ENCODE data around the gene KCNC4. TPM values are rescaled to one million over a fixed set of nuclear protein-coding genes. Genes with fewer than 3 reads are reported as not detected.

Gene KCNC4
- total RNA-seq, 2 donors from 2014 or later, result 8.6 to 27.1 TPM

- DNase-seq (ENCODE audit: low spot score in 2 of 2) (no peak), ATAC-seq (no peak)
- Mint-ChIP-seq H3K9me3 (no peaks in the 10 kb centered on the region), H3K27ac (no peak overlapping the region), H3K36me3 (no peaks in the 10 kb centered on the region)
Measured at GRCh38 chr1:110184446-110184845, 25.7 kb upstream of the KCNC4 start.

DNA sequence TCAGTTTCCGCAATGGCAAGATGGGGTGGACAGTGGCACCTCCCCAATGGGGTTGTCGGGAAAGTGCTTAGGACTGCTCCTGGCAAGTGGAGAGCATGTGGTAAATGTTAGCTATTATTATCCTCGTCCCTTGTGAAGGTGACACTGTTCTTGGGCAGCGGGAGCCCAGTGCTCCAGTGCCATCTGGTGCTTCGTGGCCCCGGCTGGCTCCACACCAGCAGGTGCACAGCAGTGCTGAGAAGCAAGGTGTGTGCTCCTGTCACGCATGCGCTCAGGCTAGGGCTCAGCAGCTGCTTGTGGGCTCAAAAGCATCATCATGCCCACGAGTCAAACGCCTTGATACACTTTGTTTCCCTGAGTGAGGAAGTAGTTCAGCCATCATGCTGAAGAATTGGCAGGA, 24.9 kb upstream of the KCNC4 start:
- no peak overlapping the region for H3K27ac Mint-ChIP-seq
- DNase-seq (ENCODE audit: low spot score in 2 of 2) (no peak), ATAC-seq (no peak)
- H3K36me3 Mint-ChIP-seq, result no peaks in the 10 kb centered on the region
- no peaks in the 10 kb centered on the region for H3K9me3 Mint-ChIP-seq

DNA sequence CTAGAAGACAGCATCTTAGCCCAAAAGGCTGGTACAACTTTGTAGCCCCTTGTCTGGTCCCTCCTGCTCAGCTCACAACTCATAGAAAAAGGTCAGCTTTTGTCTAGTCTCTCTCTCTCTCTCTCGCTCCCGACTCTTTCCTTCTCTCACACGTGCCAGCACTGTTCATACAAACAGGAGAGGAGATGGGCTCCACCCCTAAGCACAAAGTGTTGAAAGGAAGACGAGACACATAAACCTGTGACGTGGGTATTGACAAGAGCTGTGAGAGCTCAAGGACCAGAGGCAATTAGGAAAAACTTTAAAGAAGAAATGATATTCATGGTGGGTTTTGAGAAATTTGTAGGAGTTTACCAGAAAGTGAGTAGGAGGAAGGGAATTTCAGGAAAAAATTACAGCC, 23.6 kb upstream of the KCNC4 start:
- DNase-seq (ENCODE audit: low spot score in 2 of 2), result no peak
- Mint-ChIP-seq H3K27ac (no peak overlapping the region), H3K36me3 (no peaks in the 10 kb centered on the region), H3K9me3 (no peaks in the 10 kb centered on the region)
- no peak for ATAC-seq

GRCh38 chr1:110187139-110187890, 22.8 kb upstream of the KCNC4 start:
- H3K27ac Mint-ChIP-seq, result no peak overlapping the region
- H3K9me3 Mint-ChIP-seq, result no peaks in the 10 kb centered on the region
- no peak for DNase-seq (ENCODE audit: low spot score in 2 of 2)
- H3K36me3 Mint-ChIP-seq, result no peaks in the 10 kb centered on the region
- no peak for ATAC-seq

DNA sequence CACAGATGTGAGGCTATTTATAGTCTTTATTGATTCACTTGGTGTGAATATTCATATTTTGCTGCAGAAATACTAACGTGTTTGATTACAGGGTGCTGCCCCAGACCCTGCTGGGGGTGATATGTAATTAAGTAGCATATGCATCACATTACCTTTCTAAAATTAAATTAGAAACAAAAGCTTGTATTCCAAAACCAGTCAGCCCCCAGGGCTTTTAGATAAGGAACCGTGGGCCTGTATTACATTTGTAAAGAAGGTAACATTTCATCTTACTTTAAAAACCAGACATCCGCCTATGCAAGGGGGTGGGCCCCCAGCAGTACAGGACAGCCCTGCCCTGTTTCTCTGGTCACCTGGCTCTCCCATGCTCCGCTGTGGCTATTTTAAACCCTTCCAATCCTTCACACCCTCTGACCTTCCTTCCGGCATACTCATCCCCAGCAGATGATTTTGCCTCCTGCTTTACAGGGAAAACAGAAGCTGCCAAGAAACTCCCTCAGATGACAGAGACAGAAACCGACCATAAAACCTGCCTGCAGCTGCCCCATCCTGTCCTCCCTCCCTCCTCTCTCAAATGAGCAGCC, 22.0 kb upstream of the KCNC4 start:
- Mint-ChIP-seq H3K9me3 (no peaks in the 10 kb centered on the region), H3K27ac (no peak overlapping the region), H3K36me3 (no peaks in the 10 kb centered on the region)
- no peak for DNase-seq (ENCODE audit: low spot score in 2 of 2)
- ATAC-seq, result no peak

DNA sequence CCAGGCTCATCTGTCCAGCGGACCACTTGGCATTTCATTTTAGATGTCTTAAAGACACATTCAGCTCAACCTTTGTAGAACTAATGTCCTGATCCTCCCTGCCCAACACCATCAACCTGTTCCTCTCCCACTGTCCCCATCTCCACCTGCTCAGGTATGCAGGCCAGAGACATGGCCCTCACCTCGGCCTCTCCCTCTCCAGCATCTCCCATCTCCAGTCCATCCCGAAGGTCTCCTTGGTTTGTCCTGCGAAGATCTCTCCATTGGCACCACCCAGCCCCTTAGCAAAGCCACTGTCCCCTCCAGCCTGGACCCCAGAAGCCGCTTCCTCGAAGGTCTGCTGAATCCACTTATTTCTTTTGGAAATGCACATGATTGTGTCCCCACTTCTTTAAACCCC, 20.9 kb upstream of the KCNC4 start:
- ATAC-seq, result no peak
- Mint-ChIP-seq H3K27ac (no peak overlapping the region), H3K36me3 (no peaks in the 10 kb centered on the region)

DNA sequence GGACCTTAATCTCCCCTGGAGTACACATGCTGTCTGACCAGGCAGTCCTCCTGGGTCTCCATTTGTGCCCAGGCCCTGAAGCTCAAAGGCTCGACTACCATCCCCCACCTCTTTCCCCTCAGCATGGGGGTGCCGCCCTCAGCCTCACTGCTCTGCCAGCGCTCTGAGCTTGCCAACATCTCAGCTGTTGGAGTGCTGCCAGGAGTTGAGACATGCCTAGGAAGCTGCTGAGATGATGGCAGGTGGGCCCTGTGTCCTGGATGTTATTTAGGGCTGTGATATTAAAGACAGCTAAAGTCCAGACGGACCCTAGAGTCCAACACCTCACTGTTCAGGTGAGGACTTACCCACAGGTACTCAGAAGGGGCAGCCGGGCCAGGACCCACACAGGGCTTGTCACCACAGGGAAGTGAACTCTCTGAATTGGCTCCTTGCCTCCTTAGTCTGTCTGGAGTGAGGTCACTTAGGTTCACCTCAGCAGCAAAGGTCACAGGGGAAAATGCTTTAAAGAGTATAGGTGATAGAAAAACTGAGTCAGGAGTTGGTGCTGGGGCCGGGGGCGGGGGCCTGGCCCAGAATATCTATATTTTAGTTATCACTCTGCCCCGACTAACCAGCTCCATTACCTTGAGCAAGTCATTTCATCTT, 19.7 kb upstream of the KCNC4 start:
- ATAC-seq (peak; percentile 75 to 88), DNase-seq (ENCODE audit: low spot score in 2 of 2) (no peak)
- Mint-ChIP-seq H3K27ac (no peak overlapping the region), H3K36me3 (no peaks in the 10 kb centered on the region), H3K9me3 (no peaks in the 10 kb centered on the region)

More for the DNA sequence above, 20.9 kb upstream of the KCNC4 start:
- DNase-seq (ENCODE audit: low spot score in 2 of 2), result no peak
- no peaks in the 10 kb centered on the region for H3K9me3 Mint-ChIP-seq

DNA sequence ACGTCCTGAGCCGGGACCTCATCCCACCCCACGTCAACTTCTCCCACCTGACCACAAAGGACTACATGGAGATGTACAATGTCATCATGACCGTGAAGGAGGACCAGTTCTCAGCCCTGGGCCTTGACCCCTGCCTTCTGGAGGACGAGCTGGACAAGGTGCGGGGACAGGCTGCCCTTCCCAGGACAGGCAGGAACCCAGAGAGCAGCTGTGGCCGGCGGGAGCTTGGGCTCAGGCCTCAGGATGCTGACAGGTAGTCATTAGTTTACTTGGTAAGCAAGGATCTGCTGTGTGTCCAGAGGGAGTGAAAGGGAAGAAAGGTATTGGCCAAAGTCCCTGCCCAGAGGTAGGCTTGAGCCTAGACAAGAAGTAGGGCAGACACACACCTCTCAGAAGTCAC, 17.6 kb upstream of the KCNC4 start:
- ATAC-seq (no peak), DNase-seq (ENCODE audit: low spot score in 2 of 2) (no peak)
- Mint-ChIP-seq H3K9me3 (no peaks in the 10 kb centered on the region), H3K36me3 (no peaks in the 10 kb centered on the region), H3K27ac (no peak overlapping the region)

GRCh38 chr1:110195196-110195595, 14.9 kb upstream of the KCNC4 start:
- H3K27ac Mint-ChIP-seq, result no peak overlapping the region
- no peaks in the 10 kb centered on the region for H3K9me3 Mint-ChIP-seq
- ATAC-seq (no peak), DNase-seq (ENCODE audit: low spot score in 2 of 2) (no peak)
- no peaks in the 10 kb centered on the region for H3K36me3 Mint-ChIP-seq

DNA sequence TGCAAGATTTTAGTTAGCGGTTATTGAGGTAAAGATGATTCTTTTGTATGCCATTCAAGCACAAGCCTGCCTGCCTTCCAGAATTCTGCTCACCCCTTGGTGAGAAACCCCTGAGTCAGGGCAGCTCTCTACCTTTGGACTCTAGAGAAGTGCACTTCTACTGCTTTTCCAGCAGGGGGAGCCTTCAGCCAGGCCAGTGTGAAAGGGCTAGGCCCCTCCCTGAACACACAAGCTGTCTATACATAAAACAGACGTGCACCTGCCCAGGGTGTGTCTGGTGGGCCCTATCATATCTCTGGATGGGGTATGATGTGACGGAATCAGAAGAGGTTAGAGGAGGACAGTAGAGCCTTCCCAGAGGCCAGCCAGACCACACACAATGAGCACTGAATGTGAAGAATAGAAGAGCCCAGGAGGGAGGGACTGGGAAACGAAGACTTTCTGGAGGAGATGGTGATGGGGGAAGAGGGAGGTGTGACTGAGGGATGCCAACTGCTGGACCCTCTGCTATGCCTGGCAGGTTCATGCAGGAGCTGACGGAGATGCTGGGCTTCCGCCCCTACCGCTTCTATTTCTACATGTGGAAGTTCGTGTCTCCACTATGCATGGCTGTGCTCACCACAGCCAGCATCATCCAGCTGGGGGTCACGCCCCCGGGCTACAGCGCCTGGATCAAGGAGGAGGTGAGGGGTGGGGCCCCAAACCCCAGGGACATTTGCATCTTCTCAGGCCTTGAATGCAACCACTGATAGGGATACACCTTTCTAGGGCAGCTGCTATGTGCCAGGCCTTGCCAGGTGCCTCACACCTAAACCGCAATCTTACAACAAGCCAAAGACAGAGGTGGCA, 13.0 kb upstream of the KCNC4 start:
- ATAC-seq (peak; percentile 88 to 92), DNase-seq (ENCODE audit: low spot score in 2 of 2) (peak in 1 of 2 donors; percentile 74)
- Mint-ChIP-seq H3K36me3 (no peaks in the 10 kb centered on the region), H3K9me3 (no peaks in the 10 kb centered on the region), H3K27ac (no peak overlapping the region)

GRCh38 chr1:110197905-110198629, 12.0 kb upstream of the KCNC4 start:
- DNase-seq (ENCODE audit: low spot score in 2 of 2), result no peak
- no peak overlapping the region for H3K27ac Mint-ChIP-seq
- no peaks in the 10 kb centered on the region for H3K36me3 Mint-ChIP-seq
- H3K9me3 Mint-ChIP-seq, result no peaks in the 10 kb centered on the region
- ATAC-seq, result no peak

DNA sequence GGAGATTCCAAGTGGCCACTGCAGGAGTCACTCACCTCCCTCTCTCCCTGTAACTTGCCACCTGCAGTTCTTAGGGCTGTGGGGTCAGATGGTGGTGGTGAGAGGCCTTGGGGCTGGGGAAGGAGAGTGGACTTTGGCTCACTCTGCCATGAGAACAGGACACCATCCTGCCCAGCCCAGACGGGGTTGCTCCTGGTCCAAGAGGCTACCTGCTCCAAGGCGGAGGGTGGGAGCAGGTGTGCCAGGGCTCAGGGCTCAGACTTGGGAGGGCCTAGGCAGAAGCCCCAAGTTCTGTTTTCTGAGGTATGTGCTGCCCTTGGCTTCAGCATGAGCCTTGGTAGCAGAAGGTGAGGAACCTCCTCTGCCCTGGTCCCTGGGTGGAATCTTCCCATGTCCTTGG, 11.4 kb upstream of the KCNC4 start:
- no peak for ATAC-seq
- Mint-ChIP-seq H3K36me3 (no peaks in the 10 kb centered on the region), H3K27ac (no peak overlapping the region), H3K9me3 (no peaks in the 10 kb centered on the region)
- DNase-seq (ENCODE audit: low spot score in 2 of 2), result no peak

GRCh38 chr1:110200190-110200589, 9.9 kb upstream of the KCNC4 start:
- H3K27ac Mint-ChIP-seq, result no peak overlapping the region
- no peak for ATAC-seq
- no peaks in the 10 kb centered on the region for H3K36me3 Mint-ChIP-seq
- DNase-seq (ENCODE audit: low spot score in 2 of 2), result no peak
- H3K9me3 Mint-ChIP-seq, result no peaks in the 10 kb centered on the region

DNA sequence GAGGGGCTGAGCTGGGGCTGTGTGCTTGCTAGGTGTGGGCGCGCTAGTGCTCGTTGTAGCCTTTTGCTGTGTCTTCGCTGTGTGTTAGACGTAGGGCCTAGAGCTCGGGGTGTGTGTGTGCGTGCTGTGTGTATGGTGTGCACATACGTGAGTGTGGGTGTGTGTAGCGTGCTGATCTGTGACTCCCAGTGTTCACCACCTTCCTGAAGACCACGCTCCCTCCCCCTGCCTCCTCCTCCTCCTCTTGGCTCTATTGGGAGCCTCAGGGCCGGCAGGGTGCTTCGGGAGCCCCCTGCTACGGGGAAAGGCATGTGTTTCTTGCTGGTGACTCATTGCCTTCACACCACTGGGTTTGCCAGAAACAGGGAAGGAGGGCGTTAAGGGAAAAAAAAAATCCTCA, 9.4 kb upstream of the KCNC4 start:
- DNase-seq (ENCODE audit: low spot score in 2 of 2), result no peak
- no peak for ATAC-seq
- no peaks in the 10 kb centered on the region for H3K9me3 Mint-ChIP-seq
- no peaks in the 10 kb centered on the region for H3K36me3 Mint-ChIP-seq
- no peak overlapping the region for H3K27ac Mint-ChIP-seq

DNA sequence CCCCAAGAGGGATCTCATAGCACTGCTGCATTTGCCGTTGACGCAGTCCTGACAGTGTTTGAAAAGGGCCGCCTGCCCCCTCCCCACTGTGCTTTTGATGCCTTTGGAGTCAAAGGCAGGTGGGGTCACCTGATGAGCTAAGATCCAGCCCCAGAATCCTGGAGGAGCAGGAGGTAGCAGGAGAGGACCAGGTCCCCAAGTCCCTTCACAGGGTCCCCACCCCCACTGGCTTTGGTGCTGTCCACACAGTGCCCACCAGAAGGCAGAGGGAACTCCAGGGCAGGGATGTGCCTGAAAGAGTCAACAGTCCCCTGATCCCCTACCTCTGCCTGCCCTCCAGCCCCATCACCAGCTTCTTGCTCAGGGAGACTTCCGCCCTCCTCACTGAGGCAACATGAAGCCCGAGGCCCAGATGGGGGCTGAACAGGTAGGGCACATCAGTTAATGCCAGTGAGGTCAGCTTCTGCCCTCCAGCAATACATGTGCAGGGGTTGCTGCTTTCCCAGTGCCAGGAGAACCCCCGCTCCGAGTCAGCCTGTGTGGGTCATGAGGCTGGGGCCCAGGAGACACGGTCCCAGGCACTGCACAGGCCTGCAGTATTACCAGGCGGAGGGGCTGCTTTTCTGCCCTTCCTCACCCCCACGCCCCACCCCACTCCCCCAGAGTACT, 8.8 kb upstream of the KCNC4 start:
- DNase-seq (ENCODE audit: low spot score in 2 of 2) (no peak), ATAC-seq (no peak)
- no peak overlapping the region for H3K27ac Mint-ChIP-seq
- H3K36me3 Mint-ChIP-seq, result no peaks in the 10 kb centered on the region
- H3K9me3 Mint-ChIP-seq, result no peaks in the 10 kb centered on the region

DNA sequence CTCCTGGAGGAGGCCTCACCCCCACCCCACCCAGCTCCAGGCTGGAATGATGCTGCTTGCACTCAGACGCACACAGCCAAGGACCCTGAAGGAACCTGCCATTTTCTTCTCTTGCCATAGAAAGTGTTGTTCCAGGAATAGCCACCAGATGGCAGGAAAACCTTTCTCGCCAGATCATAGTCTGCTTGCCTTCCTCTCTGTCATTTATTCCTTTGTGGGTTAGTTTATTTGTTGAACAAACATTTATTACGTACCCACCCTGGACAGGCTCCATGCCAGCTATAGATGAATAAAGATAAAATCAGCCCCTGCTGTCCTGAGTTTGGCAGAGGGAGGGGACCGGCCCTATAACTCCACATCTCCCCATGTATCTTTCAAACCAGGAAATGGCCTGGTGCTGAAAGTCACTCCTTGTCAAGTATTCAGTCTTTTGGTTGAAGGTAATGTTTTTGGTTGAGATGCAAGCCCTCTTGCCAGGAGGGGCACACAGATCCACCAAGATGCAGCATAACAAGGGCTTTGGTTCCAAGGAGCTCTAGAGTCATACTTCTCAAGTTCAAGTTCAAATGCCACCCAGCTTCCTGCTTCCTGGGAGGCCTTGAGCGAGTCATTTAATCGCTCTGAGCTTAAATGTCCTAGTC, 7.0 kb upstream of the KCNC4 start:
- ATAC-seq, result peak; percentile 62 to 74
- no peaks in the 10 kb centered on the region for H3K36me3 Mint-ChIP-seq

More for the DNA sequence above, 7.0 kb upstream of the KCNC4 start:
- peak overlapping the region; percentile 85 to 86 for H3K27ac Mint-ChIP-seq
- H3K9me3 Mint-ChIP-seq, result no peaks in the 10 kb centered on the region
- peak in 1 of 2 donors; percentile 81 for DNase-seq (ENCODE audit: low spot score in 2 of 2)

All from activated naive CD4-positive, alpha-beta T cell treated with anti-CD3 and anti-CD28 coated beads, Interleukin-2, amount 50 U/mL, for 72 hours (primary cell).